SK-N-SH treated with all-trans-retinoic acid at 6 μM for 48 hours (cell line): ENCODE measurements around the gene MIPEP.

Source experiments
- ATAC-seq: fragments of 200-7000 bp; cut with Tn5 transposase; 3 replicates; pipeline ENCODE4 v1.9.1; 2020; ENCODE audit warnings: mild to moderate bottlenecking, moderate library complexity
- ARNTL ChIP-seq: fragments of 450-650 bp; formaldehyde crosslinking; IDR thresholded peaks from 2 replicates; pipeline ENCODE4 v1.5.0; 2020; ENCODE audit warnings: low read depth, mild to moderate bottlenecking, moderate library complexity, borderline replicate concordance
- BACH2 ChIP-seq: fragments of 250-450 bp; sonication (Bioruptor Pico); IDR thresholded peaks from 2 replicates; pipeline ENCODE4 v1.9.0; 2021; ENCODE audit warnings: mild to moderate bottlenecking, borderline replicate concordance
- CREB5 ChIP-seq: fragments of 250-450 bp; sonication (Bioruptor Pico); IDR thresholded peaks from 2 replicates; pipeline ENCODE4 v1.5.1; 2020; ENCODE audit warnings: low read depth, mild to moderate bottlenecking, moderate library complexity
- CSDC2 ChIP-seq: fragments of 250-450 bp; sonication (Bioruptor Pico); IDR thresholded peaks from 2 replicates; pipeline ENCODE4 v1.5.0; 2020; ENCODE audit warnings: mild to moderate bottlenecking, moderate library complexity
- CSRNP3 ChIP-seq: fragments of 250-450 bp; sonication (Bioruptor Pico); IDR thresholded peaks from 2 replicates; pipeline ENCODE4 v1.5.1; 2021; ENCODE audit warnings: mild to moderate bottlenecking, moderate library complexity
- ESRRG ChIP-seq: fragments of 250-450 bp; sonication (Bioruptor Pico); IDR thresholded peaks from 2 replicates; pipeline ENCODE4 v1.6.1; 2021; ENCODE audit warnings: mild to moderate bottlenecking
- GLIS3 ChIP-seq: fragments of 250-450 bp; sonication (Bioruptor Pico); IDR thresholded peaks from 2 replicates; pipeline ENCODE4 v1.5.0; 2020; ENCODE audit warnings: mild to moderate bottlenecking, moderate library complexity
- ISL1 ChIP-seq: fragments of 250-450 bp; sonication (Bioruptor Pico); IDR thresholded peaks from 2 replicates; pipeline ENCODE4 v2.1.2; 2022; ENCODE audit warnings: mild to moderate bottlenecking, moderate library complexity
- OSR1 ChIP-seq: fragments of 250-450 bp; sonication (Bioruptor Pico); IDR thresholded peaks from 2 replicates; pipeline ENCODE4 v1.8.0; 2022; ENCODE audit warnings: moderate library complexity, mild to moderate bottlenecking, inconsistent platforms
- PPARA ChIP-seq: fragments of 250-450 bp; sonication (Bioruptor Pico); IDR thresholded peaks from 2 replicates; pipeline ENCODE4 v1.5.0; 2020; ENCODE audit warnings: mild to moderate bottlenecking, borderline replicate concordance
- RARB ChIP-seq: fragments of 250-450 bp; sonication (Bioruptor Pico); IDR thresholded peaks from 2 replicates; pipeline ENCODE4 v1.8.0; 2021; ENCODE audit warnings: mild to moderate bottlenecking, moderate library complexity
- SNAI2 ChIP-seq: fragments of 250-450 bp; sonication (Bioruptor Pico); IDR thresholded peaks from 2 replicates; pipeline ENCODE4 v1.5.0; 2020; ENCODE audit warnings: mild to moderate bottlenecking, moderate library complexity
- TCF4 ChIP-seq: fragments of 250-450 bp; sonication (Bioruptor Pico); IDR thresholded peaks from 2 replicates; pipeline ENCODE4 v1.8.0; 2021; ENCODE audit warnings: mild to moderate bottlenecking, moderate library complexity, borderline replicate concordance
- TOX ChIP-seq: fragments of 250-450 bp; sonication (Bioruptor Pico); IDR thresholded peaks from 2 replicates; pipeline ENCODE4 v1.8.0; 2021; ENCODE audit warnings: mild to moderate bottlenecking, moderate library complexity, borderline replicate concordance
- ZC3H10 ChIP-seq: fragments of 250-450 bp; sonication (Bioruptor Pico); IDR thresholded peaks from 2 replicates; pipeline ENCODE4 v1.5.1; 2021; ENCODE audit warnings: mild to moderate bottlenecking, moderate library complexity
- ZFP3 ChIP-seq: fragments of 250-450 bp; sonication (Bioruptor Pico); IDR thresholded peaks from 2 replicates; pipeline ENCODE4 v1.5.0; 2020; ENCODE audit warnings: mild to moderate bottlenecking, moderate library complexity
- ZFP30 ChIP-seq: fragments of 450-650 bp; formaldehyde crosslinking; IDR thresholded peaks from 2 replicates; pipeline ENCODE4 v1.5.0; 2022; ENCODE audit warnings: mild to moderate bottlenecking, moderate library complexity
- ZNF565 ChIP-seq: fragments of 450-650 bp; formaldehyde crosslinking; conservative IDR thresholded peaks from 2 replicates; pipeline ENCODE4 v1.5.0; 2020; ENCODE audit warnings: low read depth, mild to moderate bottlenecking, moderate library complexity
- ZNF8 ChIP-seq: fragments of 450-650 bp; formaldehyde crosslinking; IDR thresholded peaks from 2 replicates; pipeline ENCODE4 v1.5.0; 2020; ENCODE audit warnings: mild to moderate bottlenecking, moderate library complexity
- TF ChIP-seq, protein P1 (sequence below): fragments of 250-450 bp; sonication (Bioruptor Pico); IDR thresholded peaks from 2 replicates; pipeline ENCODE4 v1.8.0; 2021; ENCODE audit warnings: low read depth, mild to moderate bottlenecking, moderate library complexity, borderline replicate concordance
- TF ChIP-seq, protein P2 (sequence below): fragments of 250-450 bp; sonication (Bioruptor Pico); IDR thresholded peaks from 2 replicates; pipeline ENCODE4 v1.5.0; 2020; ENCODE audit warnings: mild to moderate bottlenecking, moderate library complexity
- TF ChIP-seq, protein P3 (sequence below): fragments of 250-450 bp; sonication (Bioruptor Pico); IDR thresholded peaks from 2 replicates; pipeline ENCODE4 v1.8.0; 2020; ENCODE audit warnings: mild to moderate bottlenecking, moderate library complexity, borderline replicate concordance

MIPEP gene

DNA sequence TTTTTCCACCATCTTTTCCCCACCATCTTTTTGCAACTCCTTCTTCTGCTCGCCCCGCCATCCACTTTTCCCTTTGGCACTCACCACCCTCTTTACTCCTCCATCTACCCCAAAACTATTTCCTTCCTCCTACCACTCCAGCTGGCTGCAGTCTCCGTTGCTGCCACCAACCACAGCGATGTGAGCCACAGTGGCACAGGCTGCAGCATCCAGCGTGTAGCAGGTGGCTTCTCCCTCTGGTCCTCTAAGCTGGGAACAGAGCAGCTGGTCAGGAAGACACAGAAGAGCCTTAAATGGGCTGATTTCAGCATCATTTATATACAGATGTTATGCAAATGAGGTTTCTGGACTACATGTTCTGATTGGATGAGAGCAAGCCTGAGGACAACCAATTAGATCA, 174.5 kb downstream of the MIPEP start (continued):
- TF ChIP-seq, protein P1, sequence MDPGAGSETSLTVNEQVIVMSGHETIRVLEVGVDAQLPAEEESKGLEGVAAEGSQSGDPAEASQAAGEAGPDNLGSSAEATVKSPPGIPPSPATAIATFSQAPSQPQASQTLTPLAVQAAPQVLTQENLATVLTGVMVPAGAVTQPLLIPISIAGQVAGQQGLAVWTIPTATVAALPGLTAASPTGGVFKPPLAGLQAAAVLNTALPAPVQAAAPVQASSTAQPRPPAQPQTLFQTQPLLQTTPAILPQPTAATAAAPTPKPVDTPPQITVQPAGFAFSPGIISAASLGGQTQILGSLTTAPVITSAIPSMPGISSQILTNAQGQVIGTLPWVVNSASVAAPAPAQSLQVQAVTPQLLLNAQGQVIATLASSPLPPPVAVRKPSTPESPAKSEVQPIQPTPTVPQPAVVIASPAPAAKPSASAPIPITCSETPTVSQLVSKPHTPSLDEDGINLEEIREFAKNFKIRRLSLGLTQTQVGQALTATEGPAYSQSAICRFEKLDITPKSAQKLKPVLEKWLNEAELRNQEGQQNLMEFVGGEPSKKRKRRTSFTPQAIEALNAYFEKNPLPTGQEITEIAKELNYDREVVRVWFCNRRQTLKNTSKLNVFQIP (CRISPR knock-in tag) = no peak
- TF ChIP-seq ZNF8 (CRISPR knock-in tag) (no peak), ARNTL (CRISPR knock-in tag) (no peak), BACH2 (no peak), TCF4 (no peak), GLIS3 (no peak)

GRCh38 chr13:23711355-23711754, 177.8 kb downstream of the MIPEP start:
- no peak for ATAC-seq
- TF ChIP-seq RARB (CRISPR knock-in tag) (no peak), ISL1 (CRISPR knock-in tag) (no peak), CSRNP3 (CRISPR knock-in tag) (no peak), ZC3H10 (no peak), CREB5 (CRISPR knock-in tag) (no peak), PPARA (no peak), GLIS3 (no peak), ZFP3 (CRISPR knock-in tag) (no peak), CSDC2 (CRISPR knock-in tag) (no peak), OSR1 (CRISPR knock-in tag) (no peak), ARNTL (CRISPR knock-in tag) (no peak), TOX (no peak)
- TF ChIP-seq, protein P2, sequence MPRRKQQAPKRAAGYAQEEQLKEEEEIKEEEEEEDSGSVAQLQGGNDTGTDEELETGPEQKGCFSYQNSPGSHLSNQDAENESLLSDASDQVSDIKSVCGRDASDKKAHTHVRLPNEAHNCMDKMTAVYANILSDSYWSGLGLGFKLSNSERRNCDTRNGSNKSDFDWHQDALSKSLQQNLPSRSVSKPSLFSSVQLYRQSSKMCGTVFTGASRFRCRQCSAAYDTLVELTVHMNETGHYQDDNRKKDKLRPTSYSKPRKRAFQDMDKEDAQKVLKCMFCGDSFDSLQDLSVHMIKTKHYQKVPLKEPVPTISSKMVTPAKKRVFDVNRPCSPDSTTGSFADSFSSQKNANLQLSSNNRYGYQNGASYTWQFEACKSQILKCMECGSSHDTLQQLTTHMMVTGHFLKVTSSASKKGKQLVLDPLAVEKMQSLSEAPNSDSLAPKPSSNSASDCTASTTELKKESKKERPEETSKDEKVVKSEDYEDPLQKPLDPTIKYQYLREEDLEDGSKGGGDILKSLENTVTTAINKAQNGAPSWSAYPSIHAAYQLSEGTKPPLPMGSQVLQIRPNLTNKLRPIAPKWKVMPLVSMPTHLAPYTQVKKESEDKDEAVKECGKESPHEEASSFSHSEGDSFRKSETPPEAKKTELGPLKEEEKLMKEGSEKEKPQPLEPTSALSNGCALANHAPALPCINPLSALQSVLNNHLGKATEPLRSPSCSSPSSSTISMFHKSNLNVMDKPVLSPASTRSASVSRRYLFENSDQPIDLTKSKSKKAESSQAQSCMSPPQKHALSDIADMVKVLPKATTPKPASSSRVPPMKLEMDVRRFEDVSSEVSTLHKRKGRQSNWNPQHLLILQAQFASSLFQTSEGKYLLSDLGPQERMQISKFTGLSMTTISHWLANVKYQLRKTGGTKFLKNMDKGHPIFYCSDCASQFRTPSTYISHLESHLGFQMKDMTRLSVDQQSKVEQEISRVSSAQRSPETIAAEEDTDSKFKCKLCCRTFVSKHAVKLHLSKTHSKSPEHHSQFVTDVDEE (CRISPR knock-in tag) = no peak
- TF ChIP-seq, protein P1 (CRISPR knock-in tag) = no peak
- TF ChIP-seq, protein P3, sequence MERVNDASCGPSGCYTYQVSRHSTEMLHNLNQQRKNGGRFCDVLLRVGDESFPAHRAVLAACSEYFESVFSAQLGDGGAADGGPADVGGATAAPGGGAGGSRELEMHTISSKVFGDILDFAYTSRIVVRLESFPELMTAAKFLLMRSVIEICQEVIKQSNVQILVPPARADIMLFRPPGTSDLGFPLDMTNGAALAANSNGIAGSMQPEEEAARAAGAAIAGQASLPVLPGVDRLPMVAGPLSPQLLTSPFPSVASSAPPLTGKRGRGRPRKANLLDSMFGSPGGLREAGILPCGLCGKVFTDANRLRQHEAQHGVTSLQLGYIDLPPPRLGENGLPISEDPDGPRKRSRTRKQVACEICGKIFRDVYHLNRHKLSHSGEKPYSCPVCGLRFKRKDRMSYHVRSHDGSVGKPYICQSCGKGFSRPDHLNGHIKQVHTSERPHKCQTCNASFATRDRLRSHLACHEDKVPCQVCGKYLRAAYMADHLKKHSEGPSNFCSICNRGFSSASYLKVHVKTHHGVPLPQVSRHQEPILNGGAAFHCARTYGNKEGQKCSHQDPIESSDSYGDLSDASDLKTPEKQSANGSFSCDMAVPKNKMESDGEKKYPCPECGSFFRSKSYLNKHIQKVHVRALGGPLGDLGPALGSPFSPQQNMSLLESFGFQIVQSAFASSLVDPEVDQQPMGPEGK (CRISPR knock-in tag) = no peak

DNA sequence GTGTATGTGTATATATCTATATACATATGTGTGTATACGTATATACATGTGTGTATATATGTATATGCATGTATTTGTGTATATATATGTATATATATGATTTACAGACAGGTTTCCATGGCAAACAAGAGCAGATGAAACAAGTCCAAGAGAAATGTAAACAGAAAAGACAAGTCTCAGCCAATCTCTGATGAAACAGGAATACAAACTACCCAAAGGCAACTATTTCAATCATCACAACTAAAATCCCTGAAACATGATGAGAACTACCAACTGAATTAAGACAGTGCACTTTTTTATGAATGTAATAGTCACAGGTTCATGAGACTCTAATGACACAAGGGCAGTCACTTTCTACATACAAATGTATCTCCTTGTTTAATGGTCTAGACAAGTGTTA, 178.8 kb downstream of the MIPEP start:
- no peak for ATAC-seq
- TF ChIP-seq ZNF8 (CRISPR knock-in tag) (no peak), TCF4 (no peak), ESRRG (CRISPR knock-in tag) (no peak), BACH2 (no peak), CREB5 (CRISPR knock-in tag) (no peak), ZC3H10 (no peak), ZNF565 (CRISPR knock-in tag) (no peak), ZFP30 (CRISPR knock-in tag) (no peak), OSR1 (CRISPR knock-in tag) (no peak), CSDC2 (CRISPR knock-in tag) (no peak), TOX (no peak), SNAI2 (CRISPR knock-in tag) (no peak)
- TF ChIP-seq, protein P2 (CRISPR knock-in tag) = no peak
